ENCODE measurements around the gene TOMM6.

Gene TOMM6

GRCh38 chr6:41823178-41823577 lies 35.7 kb downstream of the TOMM6 start:
- no peak for DNase-seq (ENCODE audit: low read depth in 2 of 2)

GRCh38 chr6:41824571-41825569 lies 37.4 kb downstream of the TOMM6 start:
- DNase-seq (ENCODE audit: low read depth in 2 of 2) = no peak

- DNase-seq (ENCODE audit: low read depth in 2 of 2) = no peak
Observed at GRCh38 chr6:41826343-41827022, 39.0 kb downstream of the TOMM6 start.

GRCh38 chr6:41832263-41832662 lies 44.8 kb downstream of the TOMM6 start:
- no peak for DNase-seq (ENCODE audit: low read depth in 2 of 2)

GRCh38 chr6:41836022-41836659 lies 48.6 kb downstream of the TOMM6 start:
- no peak for DNase-seq (ENCODE audit: low read depth in 2 of 2)

GRCh38 chr6:41836660-41837052 lies 49.2 kb downstream of the TOMM6 start:
- no peak for DNase-seq (ENCODE audit: low read depth in 2 of 2)
